Stimulated activated naive CD4-positive, alpha-beta T cell treated with Interleukin-2 at 50 U/mL for 16 hours (primary cell): ENCODE data around the gene CNOT3.

Experiments used
- DNase-seq: peaks from one replicate; lab custom pipeline; 2025; lab: John Stamatoyannopoulos, UW

CNOT3 gene

GRCh38 chr19:54149021-54149812, 11.7 kb downstream of the CNOT3 start:
- no peak for DNase-seq

GRCh38 chr19:54151362-54152035, 13.9 kb downstream of the CNOT3 start:
- no peak for DNase-seq

- DNase-seq, result no peak
Measured at GRCh38 chr19:54152267-54152666, 14.7 kb downstream of the CNOT3 start.

- no peak for DNase-seq
Measured at GRCh38 chr19:54152878-54153524, 15.4 kb downstream of the CNOT3 start.

- no peak for DNase-seq
Measured at GRCh38 chr19:54153731-54154326, 16.3 kb downstream of the CNOT3 start.

- DNase-seq, result no peak
Measured at GRCh38 chr19:54154603-54155345, 17.2 kb downstream of the CNOT3 start.

GRCh38 chr19:54155694-54156093, 18.1 kb downstream of the CNOT3 start:
- no peak for DNase-seq

- no peak for DNase-seq
Measured at GRCh38 chr19:54156490-54156889, 18.9 kb downstream of the CNOT3 start.

GRCh38 chr19:54156953-54157352, 19.4 kb downstream of the CNOT3 start:
- no peak for DNase-seq

- DNase-seq, result peak; percentile 24
Measured at GRCh38 chr19:54158812-54159351, 21.3 kb downstream of the CNOT3 start.

- peak; percentile 100 for DNase-seq
Measured at GRCh38 chr19:54159352-54160181, 22.0 kb downstream of the CNOT3 start, which contains the start of gene LENG1. Gene LENG1 (minus strand): TSS chr19:54159721. CDS start chr19:54159695, 26 bp downstream.

- DNase-seq, result no peak
Measured at GRCh38 chr19:54160182-54160811, 22.7 kb downstream of the CNOT3 start.

GRCh38 chr19:54160854-54161253, 23.3 kb downstream of the CNOT3 start:
- DNase-seq, result no peak

GRCh38 chr19:54162241-54162805, 24.8 kb downstream of the CNOT3 start:
- DNase-seq, result peak; percentile 82

GRCh38 chr19:54162884-54163283, 25.3 kb downstream of the CNOT3 start:
- DNase-seq, result no peak

- DNase-seq, result peak; percentile 61
Measured at GRCh38 chr19:54164369-54165068, 27.0 kb downstream of the CNOT3 start.

- DNase-seq, result no peak
Measured at GRCh38 chr19:54165222-54165621, 27.7 kb downstream of the CNOT3 start.

- DNase-seq, result peak; percentile 84
Measured at GRCh38 chr19:54168174-54168917, 30.8 kb downstream of the CNOT3 start.
